Measurements from ENCODE around the gene GNG14. TPM values are rescaled to one million over a fixed set of nuclear protein-coding genes. Genes with fewer than 3 reads are reported as not detected.

The GNG14 gene
- total and polyA plus RNA-seq, 2 donors (not counting 1 experiment from before 2014, with no cell fraction given): not detected

- H3K9me3 ChIP-seq (ENCODE audit: control extremely low read depth in 1 of 3, control insufficient read depth in 2 of 3, insufficient read depth in 1 of 3, low read length in 2 of 3): no peaks in the 10 kb centered on the region
- Mint-ChIP-seq H3K27me3 (no peaks in the 10 kb centered on the region), H3K9me3 (ENCODE audit: insufficient read depth) (no peaks in the 10 kb centered on the region), H3K4me1 (peaks cover 65% of the 10 kb centered on the region), H3K27ac (peak overlapping the region; percentile 100), H3K4me3 (peak overlapping the region; percentile 98)
- ATAC-seq (ENCODE audit: low read depth) (no peak), DNase-seq (peak; percentile 76)
- under 1% methylated on average over 24 of the region's 24 CpGs for WGBS (ENCODE audit: insufficient coverage)
- POLR2A ChIA-PET: interaction anchor here (1.6 kb wide), 1 partner anchor 55 kb away, joined by 9 read pairs; no protein-coding TSS in a partner anchor
- H3K27ac ChIP-seq (ENCODE audit: low read length in 2 of 2): peak overlapping the region; percentile 90 to 99
- no peak for TF ChIP-seq EZH2 (IDR thresholded peaks at IDR 0.05; ENCODE audit: borderline replicate concordance, insufficient read depth, low read depth, low read length, poor library complexity, severe bottlenecking)
- no peak for TF ChIP-seq CTCF (IDR thresholded peaks at IDR 0.05)
- intact Hi-C loops (cut with micrococcal nuclease): loop anchor here (1.0 to 5.0 kb wide), 4 partner anchors 12 to 227 kb away; partner anchors contain the start of genes DHPS, TNPO2, ZNF443 and ZNF564
- peak overlapping the region; percentile 86 for H3K4me2 ChIP-seq (replicated peaks; ENCODE audit: low read depth, low read length, poor library complexity, severe bottlenecking)
- H3K36me3 ChIP-seq (replicated peaks in 1 of 2; ENCODE audit: control extremely low read depth in 1 of 2, control insufficient read depth in 1 of 2, extremely low read depth in 1 of 2, insufficient read depth in 2 of 2, low read length in 1 of 2): peaks cover 1 to 27% of the 10 kb centered on the region in 2 experiments
- H3K9ac ChIP-seq (ENCODE audit: low read length): peak overlapping the region; percentile 97
- H3K4me1 ChIP-seq (ENCODE audit: control insufficient read depth in 2 of 2, insufficient read depth in 2 of 2, low read length in 2 of 2): peaks cover 34 to 55% of the 10 kb centered on the region in 2 donors
- CTCF ChIA-PET: interaction anchor here (0.6 to 5.7 kb wide), 9 partner anchors 9 to 174 kb away, joined by 3 to 82 read pairs (median 3); partner anchors contain the start of gene JUNB
- peak overlapping the region; percentile 75 to 99 (median 95) for H3K4me3 ChIP-seq (ENCODE audit: control extremely low read depth in 1 of 5, extremely low read depth in 1 of 5, insufficient read depth in 1 of 5, low read depth in 2 of 5, low read length in 4 of 5)
- no peaks in the 10 kb centered on the region for H3K27me3 ChIP-seq (replicated peaks in 1 of 4; ENCODE audit: control extremely low read depth in 1 of 4, control insufficient read depth in 3 of 4, insufficient read depth in 4 of 4, low read length in 3 of 4)
- peak overlapping the region; percentile 97 for H2AFZ ChIP-seq (ENCODE audit: insufficient read depth, low read depth, low read length, poor library complexity, severe bottlenecking)
- peaks cover 32% of the 10 kb centered on the region for H4K20me1 ChIP-seq (ENCODE audit: control insufficient read depth, insufficient read depth, low read length, poor library complexity, severe bottlenecking)
- peaks cover 71% of the 10 kb centered on the region for H3K79me2 ChIP-seq (ENCODE audit: control insufficient read depth, insufficient read depth, low read length)
These were observed 18.9 kb upstream of the GNG14 start for GRCh38 chr19:12668932-12669269.

Data from B cell (primary cell).